GM20000 (cell line): ENCODE measurements around the gene IGSF10.
"Not testable (repeated sequence)": the region's sequence is repeated elsewhere in the genome, so short reads cannot be mapped to it uniquely, and the experiment has no call there.

Experiments used
- DNase-seq: peaks from one replicate; pipeline ENCODE4 v3.0.0; 2012; ENCODE audit warnings: low spot score
- TF ChIP-seq, protein P1 (sequence below): IDR thresholded peaks from 2 replicates; pipeline ENCODE4 v1.5.1; 2012; ENCODE audit warnings: mild to moderate bottlenecking, control low read depth; ENCODE audit errors: extremely low read depth, missing control alignments

Gene IGSF10

DNA sequence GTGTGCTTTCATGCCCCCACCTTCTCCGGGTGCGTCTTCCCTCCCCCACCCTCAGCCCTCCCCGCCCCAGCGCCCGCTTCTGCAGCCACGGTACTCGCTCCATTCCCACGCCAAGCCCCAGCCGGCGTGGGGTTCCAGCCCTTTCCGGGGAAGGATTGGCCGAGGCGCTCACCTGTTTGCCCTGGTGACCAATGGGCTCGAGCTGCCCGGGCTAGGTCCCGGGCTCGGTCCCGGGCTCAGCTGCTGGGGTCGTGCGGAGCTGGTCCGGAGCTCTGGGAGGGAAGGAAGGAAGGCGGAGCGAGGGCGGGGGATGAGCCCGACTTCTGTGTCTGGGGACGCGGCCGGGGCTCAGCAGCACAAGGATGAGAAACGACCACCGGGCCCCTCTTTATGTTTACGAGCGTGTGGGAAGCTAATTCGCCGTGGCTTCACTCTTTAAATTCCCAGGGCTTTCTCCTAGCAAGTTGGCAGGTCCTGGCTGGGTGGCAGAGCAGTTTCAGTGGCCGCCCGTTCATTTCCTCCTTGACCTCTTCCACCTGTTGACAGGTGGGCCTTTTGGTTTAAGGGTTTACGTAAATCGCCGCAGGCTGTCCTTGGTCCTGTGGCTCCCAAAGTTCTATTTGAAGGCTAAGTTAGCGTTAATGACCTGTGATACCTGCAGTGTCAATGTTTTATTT is at the start of gene IGSF10:
TSS of gene IGSF10 (minus strand) at position 288 of the 677 bp plus-strand sequence. CDS start 2,352 bp downstream, outside the sequence.
- TF ChIP-seq, protein P1, sequence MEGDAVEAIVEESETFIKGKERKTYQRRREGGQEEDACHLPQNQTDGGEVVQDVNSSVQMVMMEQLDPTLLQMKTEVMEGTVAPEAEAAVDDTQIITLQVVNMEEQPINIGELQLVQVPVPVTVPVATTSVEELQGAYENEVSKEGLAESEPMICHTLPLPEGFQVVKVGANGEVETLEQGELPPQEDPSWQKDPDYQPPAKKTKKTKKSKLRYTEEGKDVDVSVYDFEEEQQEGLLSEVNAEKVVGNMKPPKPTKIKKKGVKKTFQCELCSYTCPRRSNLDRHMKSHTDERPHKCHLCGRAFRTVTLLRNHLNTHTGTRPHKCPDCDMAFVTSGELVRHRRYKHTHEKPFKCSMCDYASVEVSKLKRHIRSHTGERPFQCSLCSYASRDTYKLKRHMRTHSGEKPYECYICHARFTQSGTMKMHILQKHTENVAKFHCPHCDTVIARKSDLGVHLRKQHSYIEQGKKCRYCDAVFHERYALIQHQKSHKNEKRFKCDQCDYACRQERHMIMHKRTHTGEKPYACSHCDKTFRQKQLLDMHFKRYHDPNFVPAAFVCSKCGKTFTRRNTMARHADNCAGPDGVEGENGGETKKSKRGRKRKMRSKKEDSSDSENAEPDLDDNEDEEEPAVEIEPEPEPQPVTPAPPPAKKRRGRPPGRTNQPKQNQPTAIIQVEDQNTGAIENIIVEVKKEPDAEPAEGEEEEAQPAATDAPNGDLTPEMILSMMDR: no peak

GRCh38 chr3:151509468-151510135 is 48.7 kb upstream of the IGSF10 start:
- not testable (repeated sequence) for DNase-seq

More for the DNA sequence above, at the start of gene IGSF10:
- DNase-seq: no peak

GRCh38 chr3:151504606-151505005 is 43.7 kb upstream of the IGSF10 start:
- TF ChIP-seq, protein P1: no peak
- DNase-seq: no peak

DNA sequence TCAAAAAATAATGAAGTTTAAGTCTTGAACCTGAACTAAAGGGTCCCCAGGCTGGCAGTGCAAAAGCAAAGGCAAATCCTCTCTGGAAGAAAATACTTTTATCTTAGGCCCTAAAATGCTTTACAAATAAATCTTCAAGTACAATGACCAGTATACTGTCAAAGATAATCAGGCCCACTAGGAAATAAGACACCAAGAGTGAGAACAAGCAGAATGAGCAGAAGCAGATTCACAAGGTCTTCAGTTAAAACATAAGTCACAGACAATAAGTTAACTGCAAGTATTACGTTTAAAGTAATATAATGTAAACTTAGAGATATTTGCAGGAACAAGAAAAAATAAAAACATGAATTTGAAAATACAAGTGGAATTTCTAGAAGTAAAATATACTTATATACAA is 42.2 kb upstream of the IGSF10 start:
- TF ChIP-seq, protein P1: no peak

DNA sequence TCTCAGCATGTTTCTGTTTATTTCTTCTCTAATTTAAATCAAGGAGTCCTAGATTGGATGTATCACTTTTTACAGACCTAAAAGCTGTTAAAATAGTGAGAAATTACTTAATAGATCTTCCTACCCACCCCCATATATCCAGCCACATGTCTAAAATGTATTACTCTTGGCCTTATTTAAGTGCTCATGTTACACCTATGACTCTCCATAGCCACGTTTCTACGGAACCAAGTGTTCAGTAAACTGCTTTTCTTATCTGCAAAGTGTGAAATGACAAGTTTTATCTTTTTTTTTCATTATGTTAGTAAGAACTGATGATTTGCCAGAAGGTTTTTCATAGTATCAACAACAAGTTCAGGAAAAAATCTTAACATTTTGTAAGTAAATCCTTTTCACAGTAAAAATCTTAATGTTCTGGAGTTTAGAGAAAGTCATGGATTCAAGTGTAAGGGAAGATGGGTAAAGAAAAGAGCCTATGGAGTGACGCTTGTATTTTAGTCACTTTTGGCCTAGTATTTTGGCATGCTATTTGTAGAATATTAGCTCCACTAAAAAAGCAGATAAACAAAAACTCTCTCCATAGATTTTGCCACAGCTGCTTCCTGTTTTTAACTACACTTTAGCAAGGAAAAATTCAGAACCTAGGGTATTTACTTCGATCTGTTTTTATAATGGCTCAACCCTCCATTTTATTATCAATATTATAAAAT is 41.2 kb upstream of the IGSF10 start:
- no peak for DNase-seq

More for the DNA sequence above, 42.2 kb upstream of the IGSF10 start:
- DNase-seq: no peak

GRCh38 chr3:151501171-151501922 is 40.5 kb upstream of the IGSF10 start:
- TF ChIP-seq, protein P1: no peak
- DNase-seq: no peak

More for the DNA sequence above, 41.2 kb upstream of the IGSF10 start:
- TF ChIP-seq, protein P1: no peak

DNA sequence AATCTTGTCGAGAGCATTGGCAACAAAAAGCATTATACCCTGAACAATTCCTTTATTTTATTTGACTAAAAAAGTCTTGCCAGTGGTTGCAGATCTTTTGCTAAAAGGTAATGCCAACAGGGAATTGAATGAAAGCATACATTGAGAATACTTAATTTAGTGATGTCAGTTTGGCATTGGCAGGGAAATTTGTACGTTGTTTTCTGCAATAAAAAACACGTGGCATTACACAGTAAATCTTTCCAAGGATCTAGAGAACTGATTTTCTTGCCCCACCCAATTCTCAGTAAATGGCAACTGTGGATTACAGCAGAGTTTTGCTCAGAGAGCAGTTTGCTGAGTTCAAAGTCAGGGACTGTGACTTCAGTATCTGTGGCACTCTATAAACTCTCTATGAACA is 38.3 kb upstream of the IGSF10 start:
- TF ChIP-seq, protein P1: no peak
- no peak for DNase-seq
